ENCODE results near the gene MOV10.
"Not testable (repeated sequence)": the region's sequence is repeated elsewhere in the genome, so short reads cannot be mapped to it uniquely, and the experiment has no call there.

Gene MOV10

GRCh38 chr1:112714313-112715263 lies 40.1 kb downstream of the MOV10 start:
- no peak for DNase-seq (ENCODE audit: low read depth)

GRCh38 chr1:112715264-112716053 lies 41.0 kb downstream of the MOV10 start, which contains the start of gene PPM1J:
Gene PPM1J, minus strand, starts transcription at chr1:112715332. Its CDS starts 31 bp downstream, at chr1:112715301.
- DNase-seq (ENCODE audit: low read depth) = peak; percentile 90

- DNase-seq (ENCODE audit: low read depth) = peak; percentile 74
These were observed 41.8 kb downstream of the MOV10 start for GRCh38 chr1:112716133-112716720.

- no peak for DNase-seq (ENCODE audit: low read depth)
These were observed 42.9 kb downstream of the MOV10 start for GRCh38 chr1:112717263-112717873.

- DNase-seq (ENCODE audit: low read depth) = peak; percentile 55
These were observed 44.4 kb downstream of the MOV10 start for GRCh38 chr1:112718691-112719418.

- no peak for DNase-seq (ENCODE audit: low read depth)
These were observed 45.2 kb downstream of the MOV10 start for GRCh38 chr1:112719706-112720105.

- no peak for DNase-seq (ENCODE audit: low read depth)
These were observed 46.3 kb downstream of the MOV10 start for GRCh38 chr1:112720800-112721199.

GRCh38 chr1:112721294-112721693 lies 46.8 kb downstream of the MOV10 start:
- not testable (repeated sequence) for DNase-seq (ENCODE audit: low read depth)

- no peak for DNase-seq (ENCODE audit: low read depth)
These were observed 47.6 kb downstream of the MOV10 start for GRCh38 chr1:112721966-112722524.

GRCh38 chr1:112722601-112723510 lies 48.4 kb downstream of the MOV10 start:
- no peak for DNase-seq (ENCODE audit: low read depth)

- no peak for DNase-seq (ENCODE audit: low read depth)
These were observed 49.0 kb downstream of the MOV10 start for GRCh38 chr1:112723511-112723839.

GRCh38 chr1:112724240-112724639 lies 49.8 kb downstream of the MOV10 start:
- not testable (repeated sequence) for DNase-seq (ENCODE audit: low read depth)

- DNase-seq (ENCODE audit: low read depth) = no peak
These were observed 53.3 kb downstream of the MOV10 start for GRCh38 chr1:112727716-112728115.

GRCh38 chr1:112728306-112728971 lies 54.0 kb downstream of the MOV10 start:
- DNase-seq (ENCODE audit: low read depth) = not testable (repeated sequence)

- DNase-seq (ENCODE audit: low read depth) = not testable (repeated sequence)
These were observed 54.6 kb downstream of the MOV10 start for GRCh38 chr1:112729011-112729410.

GRCh38 chr1:112729909-112730308 lies 55.5 kb downstream of the MOV10 start:
- no peak for DNase-seq (ENCODE audit: low read depth)

GRCh38 chr1:112731451-112731850 lies 57.0 kb downstream of the MOV10 start:
- no peak for DNase-seq (ENCODE audit: low read depth)

- DNase-seq (ENCODE audit: low read depth) = no peak
These were observed 61.3 kb downstream of the MOV10 start for GRCh38 chr1:112735752-112736151.

GRCh38 chr1:112737573-112737972 lies 63.1 kb downstream of the MOV10 start:
- DNase-seq (ENCODE audit: low read depth) = no peak

All from stimulated activated CD8-positive, alpha-beta memory T cell treated with anti-CD3 and anti-CD28 coated beads, Interleukin-12 subunit alpha, Interleukin-12 subunit beta, amount 100 ng/mL, for 1 hour (primary cell).